HTR-8/SVneo (cell line): ENCODE measurements around the gene SHB.
A peak's percentile ranks its signal among the peaks of the same experiment; 100 is the strongest.

Experiments
- DNase-seq: peaks from one replicate; pipeline ENCODE4 v3.0.0; 2011; ENCODE audit warnings: low spot score, mixed read lengths; ENCODE audit not compliant: insufficient read length
- FAIRE-seq: peaks from 2 replicates; lab custom pipeline; 2011; peaks lifted over from hg19 to GRCh38; lab: Jason Lieb, UNC

SHB gene

GRCh38 chr9:38068701-38069628, at the start of gene SHB:
SHB (minus strand) TSS chr9:38069227; CDS start chr9:38068645, 582 bp downstream.
- FAIRE-seq, result no peak
- DNase-seq, result peak; percentile 50

- DNase-seq (no peak), FAIRE-seq (no peak)
Observed at GRCh38 chr9:38117651-38118050, 48.6 kb upstream of the SHB start.

- DNase-seq (no peak), FAIRE-seq (no peak)
Observed at GRCh38 chr9:38114905-38115304, 45.9 kb upstream of the SHB start.

GRCh38 chr9:38112456-38112855, 43.4 kb upstream of the SHB start:
- DNase-seq, result no peak
- no peak for FAIRE-seq

GRCh38 chr9:38112049-38112448, 43.0 kb upstream of the SHB start:
- DNase-seq (no peak), FAIRE-seq (no peak)

GRCh38 chr9:38110476-38110875, 41.4 kb upstream of the SHB start:
- FAIRE-seq, result no peak
- no peak for DNase-seq

- DNase-seq (no peak), FAIRE-seq (no peak)
Observed at GRCh38 chr9:38109601-38110000, 40.6 kb upstream of the SHB start.

GRCh38 chr9:38108326-38108725, 39.3 kb upstream of the SHB start:
- FAIRE-seq (no peak), DNase-seq (no peak)

GRCh38 chr9:38107811-38108304, 38.8 kb upstream of the SHB start:
- no peak for FAIRE-seq

GRCh38 chr9:38107405-38107804, 38.4 kb upstream of the SHB start:
- FAIRE-seq (no peak), DNase-seq (no peak)

More at GRCh38 chr9:38107811-38108304, 38.8 kb upstream of the SHB start:
- DNase-seq, result no peak

- DNase-seq, result no peak
- no peak for FAIRE-seq
Observed at GRCh38 chr9:38106488-38106887, 37.5 kb upstream of the SHB start.

GRCh38 chr9:38103340-38103739, 34.3 kb upstream of the SHB start:
- FAIRE-seq (no peak), DNase-seq (no peak)

GRCh38 chr9:38101423-38101822, 32.4 kb upstream of the SHB start:
- no peak for DNase-seq
- FAIRE-seq, result no peak

- FAIRE-seq (no peak), DNase-seq (no peak)
Observed at GRCh38 chr9:38096238-38096805, 27.3 kb upstream of the SHB start.

GRCh38 chr9:38094165-38094564, 25.1 kb upstream of the SHB start:
- FAIRE-seq, result no peak

GRCh38 chr9:38092656-38093055, 23.6 kb upstream of the SHB start:
- DNase-seq (no peak), FAIRE-seq (no peak)

More at GRCh38 chr9:38094165-38094564, 25.1 kb upstream of the SHB start:
- no peak for DNase-seq

- DNase-seq (no peak), FAIRE-seq (no peak)
Observed at GRCh38 chr9:38092200-38092524, 23.1 kb upstream of the SHB start.

- no peak for FAIRE-seq
Observed at GRCh38 chr9:38091310-38092199, 22.5 kb upstream of the SHB start.

GRCh38 chr9:38090170-38090569, 21.1 kb upstream of the SHB start:
- FAIRE-seq, result no peak
- DNase-seq, result no peak

More at GRCh38 chr9:38091310-38092199, 22.5 kb upstream of the SHB start:
- no peak for DNase-seq

- no peak for DNase-seq
- FAIRE-seq, result no peak
Observed at GRCh38 chr9:38089387-38090165, 20.5 kb upstream of the SHB start.
